ENCODE results near the gene PRR3. TPM values are rescaled to one million over a fixed set of nuclear protein-coding genes. Genes with fewer than 3 reads are reported as not detected.

PRR3 gene
- total and polyA plus RNA-seq, 2 of the 13 experiments (the other 11 are each of a cell fraction or from before 2014, with no cell fraction given) = 14.6 to 21.2 TPM

DNA sequence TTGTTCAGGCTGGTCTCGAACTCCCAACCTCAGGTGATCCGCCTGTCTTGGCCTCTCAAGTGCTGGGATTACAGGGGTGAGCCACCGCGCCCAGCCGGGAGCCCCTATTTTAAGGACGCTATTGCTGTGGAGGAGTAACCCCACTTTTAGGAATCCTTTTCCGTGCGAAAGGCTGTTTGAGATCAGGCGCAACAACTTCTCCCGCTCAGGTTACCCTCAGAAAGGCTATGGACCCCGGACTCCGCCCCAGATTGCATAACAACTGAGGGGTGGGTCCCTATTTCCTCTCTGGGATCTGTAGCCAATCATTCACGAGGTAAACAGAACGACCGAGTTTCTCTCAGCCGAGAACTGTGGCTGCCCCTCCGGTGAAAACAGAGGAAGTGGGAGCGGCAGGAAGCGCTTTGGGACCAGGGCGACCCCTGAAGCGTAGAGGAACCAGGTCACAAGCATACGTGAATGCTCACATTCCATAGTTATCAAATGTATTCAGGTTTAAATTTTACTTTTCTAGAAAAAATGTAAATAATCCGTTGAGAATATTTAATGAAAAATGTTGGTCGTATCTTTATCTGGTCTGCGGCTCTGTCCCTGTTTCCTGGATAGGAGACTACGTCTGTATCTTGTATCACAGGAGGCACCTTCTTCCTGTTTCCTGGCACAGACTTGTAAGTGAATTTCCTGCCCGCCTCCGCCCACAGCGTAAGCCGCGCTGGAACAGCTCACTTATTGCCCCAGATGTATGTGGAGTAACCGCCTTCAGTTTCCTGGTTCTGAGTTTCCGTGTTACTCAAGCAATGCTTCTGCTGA lies 40.9 kb upstream of the PRR3 start (continued):
- 0 out of 2 replicates have a peak, but pooled peaks have one; percentile 12 for TF ChIP-seq GFI1 (CRISPR knock-in tag; IDR thresholded peaks at IDR 0.05; ENCODE audit: borderline replicate concordance)
- TF ChIP-seq MBD4 (IDR thresholded peaks at IDR 0.05; ENCODE audit: borderline replicate concordance, low read length) = no peak
- peak; percentile 25; the same call in 1 of the 2 replicates for TF ChIP-seq ZFY (CRISPR knock-in tag; IDR thresholded peaks at IDR 0.05)
- peak; percentile 88; the same call in 1 of the 2 replicates for TF ChIP-seq ZNF224 (CRISPR knock-in tag; IDR thresholded peaks at IDR 0.05)
- TF ChIP-seq ZC3H13 (CRISPR knock-in tag; IDR thresholded peaks at IDR 0.05) = peak; percentile 60; the same call in 1 of the 2 replicates
- no peak for TF ChIP-seq ZNF383 (CRISPR knock-in tag; IDR thresholded peaks at IDR 0.05; ENCODE audit: borderline replicate concordance)
- no peak for TF ChIP-seq MATR3 (CRISPR knock-in tag; IDR thresholded peaks at IDR 0.05)
- TF ChIP-seq ZNF839 (CRISPR knock-in tag; IDR thresholded peaks at IDR 0.05; ENCODE audit: borderline replicate concordance) = peak; percentile 56
- TF ChIP-seq PHF21A (CRISPR knock-in tag; IDR thresholded peaks at IDR 0.05) = peak; percentile 93
- TF ChIP-seq HOXA9 (CRISPR knock-in tag; IDR thresholded peaks at IDR 0.05; ENCODE audit: borderline replicate concordance) = no peak
- TF ChIP-seq ZNF672 (CRISPR knock-in tag; IDR thresholded peaks at IDR 0.05) = no peak
- 0 out of 2 replicates have a peak, but pooled peaks have one; percentile 32 for TF ChIP-seq CREM (IDR thresholded peaks at IDR 0.05)
- no peak for TF ChIP-seq CREM (CRISPR knock-in tag; IDR thresholded peaks at IDR 0.05)
- peak; percentile 57; the same call in 1 of the 2 replicates for TF ChIP-seq KLF11 (CRISPR knock-in tag; IDR thresholded peaks at IDR 0.05)
- 0 out of 2 replicates have a peak, but pooled peaks have one; percentile 17 for TF ChIP-seq MYC (CRISPR knock-in tag; IDR thresholded peaks at IDR 0.05; ENCODE audit: borderline replicate concordance)
- no peak for TF ChIP-seq ZKSCAN1 (IDR thresholded peaks at IDR 0.05; ENCODE audit: low read length)
- 0 out of 2 replicates have a peak, but pooled peaks have one; percentile 27 for TF ChIP-seq DR1 (CRISPR knock-in tag; IDR thresholded peaks at IDR 0.05)
- no peak for TF ChIP-seq CBX1 (IDR thresholded peaks at IDR 0.05; ENCODE audit: low read depth)
- TF ChIP-seq, protein P1, sequence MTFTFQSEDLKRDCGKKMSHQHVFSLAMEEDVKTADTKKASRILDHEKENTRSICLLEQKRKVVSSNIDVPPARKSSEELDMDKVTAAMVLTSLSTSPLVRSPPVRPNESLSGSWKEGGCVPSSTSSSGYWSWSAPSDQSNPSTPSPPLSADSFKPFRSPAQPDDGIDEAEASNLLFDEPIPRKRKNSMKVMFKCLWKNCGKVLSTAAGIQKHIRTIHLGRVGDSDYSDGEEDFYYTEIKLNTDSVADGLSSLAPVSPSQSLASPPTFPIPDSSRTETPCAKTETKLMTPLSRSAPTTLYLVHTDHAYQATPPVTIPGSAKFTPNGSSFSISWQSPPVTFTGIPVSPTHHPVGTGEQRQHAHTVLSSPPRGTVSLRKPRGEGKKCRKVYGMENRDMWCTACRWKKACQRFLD (CRISPR knock-in tag; IDR thresholded peaks at IDR 0.05; ENCODE audit: borderline replicate concordance) = no peak
- peak; percentile 57; the same call in 1 of the 2 replicates for TF ChIP-seq TRIM24 (CRISPR knock-in tag; IDR thresholded peaks at IDR 0.05)
- 0 out of 2 replicates have a peak, but pooled peaks have one; percentile 46 for TF ChIP-seq ZNF557 (CRISPR knock-in tag; IDR thresholded peaks at IDR 0.05)
- TF ChIP-seq RXRB (CRISPR knock-in tag; IDR thresholded peaks at IDR 0.05; ENCODE audit: borderline replicate concordance) = peak; percentile 83
- TF ChIP-seq, protein P2, sequence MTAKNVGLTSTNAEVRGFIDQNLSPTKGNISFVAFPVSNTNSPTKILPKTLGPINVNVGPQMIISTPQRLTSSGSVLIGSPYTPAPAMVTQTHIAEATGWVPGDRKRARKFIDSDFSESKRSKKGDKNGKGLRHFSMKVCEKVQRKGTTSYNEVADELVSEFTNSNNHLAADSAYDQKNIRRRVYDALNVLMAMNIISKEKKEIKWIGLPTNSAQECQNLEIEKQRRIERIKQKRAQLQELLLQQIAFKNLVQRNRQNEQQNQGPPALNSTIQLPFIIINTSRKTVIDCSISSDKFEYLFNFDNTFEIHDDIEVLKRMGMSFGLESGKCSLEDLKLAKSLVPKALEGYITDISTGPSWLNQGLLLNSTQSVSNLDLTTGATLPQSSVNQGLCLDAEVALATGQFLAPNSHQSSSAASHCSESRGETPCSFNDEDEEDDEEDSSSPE (CRISPR knock-in tag; IDR thresholded peaks at IDR 0.05) = peak; percentile 75; the same call in 1 of the 2 replicates
- TF ChIP-seq, protein P3, sequence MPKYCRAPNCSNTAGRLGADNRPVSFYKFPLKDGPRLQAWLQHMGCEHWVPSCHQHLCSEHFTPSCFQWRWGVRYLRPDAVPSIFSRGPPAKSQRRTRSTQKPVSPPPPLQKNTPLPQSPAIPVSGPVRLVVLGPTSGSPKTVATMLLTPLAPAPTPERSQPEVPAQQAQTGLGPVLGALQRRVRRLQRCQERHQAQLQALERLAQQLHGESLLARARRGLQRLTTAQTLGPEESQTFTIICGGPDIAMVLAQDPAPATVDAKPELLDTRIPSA (CRISPR knock-in tag; IDR thresholded peaks at IDR 0.05; ENCODE audit: borderline replicate concordance) = no peak
